ENCODE measurements around the gene HHEX. TPM values are rescaled to one million over a fixed set of nuclear protein-coding genes. Genes with fewer than 3 reads are reported as not detected.
"Not testable (repeated sequence)": the region's sequence is repeated elsewhere in the genome, so short reads cannot be mapped to it uniquely, and the experiment has no call there.

HHEX gene
- total and polyA plus RNA-seq, 2 donors from 2014 or later: 3.1 to 10.0 TPM

- H3K27ac ChIP-seq (ENCODE audit: low read depth in 2 of 2, low read length in 2 of 2): no peak overlapping the region
- no peak overlapping the region for H3K4me3 ChIP-seq (ENCODE audit: low read length in 3 of 3)
- TF ChIP-seq, protein P1, sequence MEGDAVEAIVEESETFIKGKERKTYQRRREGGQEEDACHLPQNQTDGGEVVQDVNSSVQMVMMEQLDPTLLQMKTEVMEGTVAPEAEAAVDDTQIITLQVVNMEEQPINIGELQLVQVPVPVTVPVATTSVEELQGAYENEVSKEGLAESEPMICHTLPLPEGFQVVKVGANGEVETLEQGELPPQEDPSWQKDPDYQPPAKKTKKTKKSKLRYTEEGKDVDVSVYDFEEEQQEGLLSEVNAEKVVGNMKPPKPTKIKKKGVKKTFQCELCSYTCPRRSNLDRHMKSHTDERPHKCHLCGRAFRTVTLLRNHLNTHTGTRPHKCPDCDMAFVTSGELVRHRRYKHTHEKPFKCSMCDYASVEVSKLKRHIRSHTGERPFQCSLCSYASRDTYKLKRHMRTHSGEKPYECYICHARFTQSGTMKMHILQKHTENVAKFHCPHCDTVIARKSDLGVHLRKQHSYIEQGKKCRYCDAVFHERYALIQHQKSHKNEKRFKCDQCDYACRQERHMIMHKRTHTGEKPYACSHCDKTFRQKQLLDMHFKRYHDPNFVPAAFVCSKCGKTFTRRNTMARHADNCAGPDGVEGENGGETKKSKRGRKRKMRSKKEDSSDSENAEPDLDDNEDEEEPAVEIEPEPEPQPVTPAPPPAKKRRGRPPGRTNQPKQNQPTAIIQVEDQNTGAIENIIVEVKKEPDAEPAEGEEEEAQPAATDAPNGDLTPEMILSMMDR (IDR thresholded peaks at IDR 0.05; ENCODE audit: borderline replicate concordance, extremely low read depth, insufficient read depth): no peak
- H3K27me3 ChIP-seq (ENCODE audit: control insufficient read depth, insufficient read depth, low read length): no peaks in the 10 kb centered on the region
- intact Hi-C loops (cut with DNase I): no loop called here
- H3K9me3 ChIP-seq (ENCODE audit: control insufficient read depth in 2 of 3, insufficient read depth in 1 of 3, low read length in 3 of 3): no peaks in the 10 kb centered on the region
- FAIRE-seq (no peak), DNase-seq (no peak)
- H3K9ac ChIP-seq (ENCODE audit: low read length in 3 of 3): no peak overlapping the region
- no peaks in the 10 kb centered on the region for H3K36me3 ChIP-seq (ENCODE audit: control insufficient read depth in 2 of 3, insufficient read depth in 3 of 3, low read length in 3 of 3)
- no peaks in the 10 kb centered on the region for H3K4me1 ChIP-seq (ENCODE audit: control insufficient read depth in 2 of 3, insufficient read depth in 2 of 3, low read depth in 1 of 3, low read length in 3 of 3)
Measured at GRCh38 chr10:92740762-92741161, 51.0 kb downstream of the HHEX start.

- DNase-seq; H3K4me3 ChIP-seq (ENCODE audit: low read length in 3 of 3); H3K9ac ChIP-seq (ENCODE audit: low read length in 3 of 3); FAIRE-seq; H3K36me3 ChIP-seq (ENCODE audit: control insufficient read depth in 2 of 3, insufficient read depth in 3 of 3, low read length in 3 of 3); H3K4me1 ChIP-seq (ENCODE audit: control insufficient read depth in 2 of 3, insufficient read depth in 2 of 3, low read depth in 1 of 3, low read length in 3 of 3); H3K9me3 ChIP-seq (ENCODE audit: control insufficient read depth in 2 of 3, insufficient read depth in 1 of 3, low read length in 3 of 3); intact Hi-C loops (cut with DNase I); H3K27me3 ChIP-seq (ENCODE audit: control insufficient read depth, insufficient read depth, low read length); H3K27ac ChIP-seq (ENCODE audit: low read depth in 2 of 2, low read length in 2 of 2): not testable (repeated sequence)
Measured at GRCh38 chr10:92741741-92742140, 52.0 kb downstream of the HHEX start.

GRCh38 chr10:92742331-92743228 lies 52.8 kb downstream of the HHEX start:
- intact Hi-C loops (cut with DNase I): no loop called here
- no peak for FAIRE-seq
- Histone ChIP-seq H3K9ac (ENCODE audit: low read length in 3 of 3) (no peak overlapping the region), H3K27ac (ENCODE audit: low read depth in 2 of 2, low read length in 2 of 2) (no peak overlapping the region), H3K4me3 (ENCODE audit: low read length in 3 of 3) (no peak overlapping the region), H3K4me1 (ENCODE audit: control insufficient read depth in 2 of 3, insufficient read depth in 2 of 3, low read depth in 1 of 3, low read length in 3 of 3) (no peaks in the 10 kb centered on the region), H3K36me3 (ENCODE audit: control insufficient read depth in 2 of 3, insufficient read depth in 3 of 3, low read length in 3 of 3) (no peaks in the 10 kb centered on the region), H3K9me3 (ENCODE audit: control insufficient read depth in 2 of 3, insufficient read depth in 1 of 3, low read length in 3 of 3) (no peaks in the 10 kb centered on the region), H3K27me3 (ENCODE audit: control insufficient read depth, insufficient read depth, low read length) (no peaks in the 10 kb centered on the region)
- no peak for DNase-seq
- TF ChIP-seq, protein P1 (IDR thresholded peaks at IDR 0.05; ENCODE audit: borderline replicate concordance, extremely low read depth, insufficient read depth): no peak

Other genes with a start within 250 kb of the HHEX start
- 40.5 TPM for gene IDE, start 115.9 kb upstream of the HHEX start, total RNA-seq
- gene IDE, start 115.9 kb upstream of the HHEX start, polyA plus RNA-seq (ENCODE audit: insufficient read depth, low read depth, low replicate concordance): 8.6 TPM
- 1.6 TPM for gene KIF11, start 96.8 kb upstream of the HHEX start, total RNA-seq
- gene KIF11, start 96.8 kb upstream of the HHEX start, polyA plus RNA-seq (ENCODE audit: insufficient read depth, low read depth, low replicate concordance): 0.39 TPM
- gene EXOC6, start 158.6 kb downstream of the HHEX start, total RNA-seq: 17.0 TPM
- gene EXOC6, start 158.6 kb downstream of the HHEX start, polyA plus RNA-seq (ENCODE audit: insufficient read depth, low read depth, low replicate concordance): 9.5 TPM